Measurements from ENCODE around the gene GPR32. TPM values are rescaled to one million over a fixed set of nuclear protein-coding genes. Genes with fewer than 3 reads are reported as not detected.

GPR32 gene
- total and polyA plus RNA-seq, 10 of the 15 experiments (the other 5 are each of a cell fraction or from before 2014, with no cell fraction given) = not detected

- BruUV-seq (replicated peaks) = no TSS peak
- Histone ChIP-seq H3K79me2 (ENCODE audit: control insufficient read depth, insufficient read depth, low read length) (peaks cover 4% of the 10 kb centered on the region), H3K36me3 (ENCODE audit: control insufficient read depth in 2 of 2, insufficient read depth in 2 of 2, low read length in 1 of 2) (no peaks in the 10 kb centered on the region), H3K9ac (ENCODE audit: control insufficient read depth, insufficient read depth, low read length) (no peak overlapping the region; the same call in 1 of the 2 replicates), H3K4me3 (no peak overlapping the region), H4K20me1 (ENCODE audit: control insufficient read depth, insufficient read depth) (no peaks in the 10 kb centered on the region), H3K27me3 (replicated peaks in 1 of 2; ENCODE audit: control insufficient read depth in 2 of 2, insufficient read depth in 2 of 2, low read length in 1 of 2) (no peaks in the 10 kb centered on the region), H3K9me3 (replicated peaks; ENCODE audit: control insufficient read depth, insufficient read depth, low read length) (no peaks in the 10 kb centered on the region), H3K4me1 (ENCODE audit: control insufficient read depth, insufficient read depth, low read length) (peaks cover 36% of the 10 kb centered on the region), H2AFZ (ENCODE audit: control insufficient read depth, low read depth, low read length) (peak overlapping the region; percentile 67), H3K4me2 (ENCODE audit: control insufficient read depth, insufficient read depth) (peak overlapping the region; percentile 26; the same call in 1 of the 2 replicates), H3K27ac (ENCODE audit: control insufficient read depth, insufficient read depth) (peak overlapping the region; percentile 41; the same call in 1 of the 2 replicates)
- in situ Hi-C loops (cut with MboI) (no loop called here), intact Hi-C loops (cut with micrococcal nuclease; ENCODE audit: unreplicated experiment) (no loop called here)
- RAD21 ChIA-PET (ENCODE audit: unreplicated experiment) = interaction anchor here (0.7 to 2.4 kb wide), 7 partner anchors 17 to 492 kb away, joined by 3 to 11 read pairs (median 5); partner anchors contain the start of gene KCNC3
- ATAC-seq = no peak
- TF ChIP-seq ELK1 (IDR thresholded peaks at IDR 0.05; ENCODE audit: low read depth, low read length) (no peak), SREBF2 (IDR thresholded peaks at IDR 0.05; ENCODE audit: low read length) (no peak), IRF4 (IDR thresholded peaks at IDR 0.05; ENCODE audit: low read depth, low read length) (no peak), KDM1A (IDR thresholded peaks at IDR 0.05; ENCODE audit: borderline replicate concordance) (no peak), ZNF274 (IDR thresholded peaks at IDR 0.05; ENCODE audit: insufficient read depth, insufficient read length) (no peak), SIN3A (IDR thresholded peaks at IDR 0.05; ENCODE audit: low read depth, low read length) (no peak), IKZF1 (conservative IDR thresholded peaks at IDR 0.05) (peak; percentile 2; the same call in 1 of the 2 replicates), YY1 (IDR thresholded peaks at IDR 0.05; ENCODE audit: low read depth, low read length) (no peak), HDGF (IDR thresholded peaks at IDR 0.05) (peak; percentile 90), CEBPB (IDR thresholded peaks at IDR 0.05; ENCODE audit: borderline replicate concordance in 1 of 2, low read depth in 2 of 2, low read length in 2 of 2) (no peak), NFIC (IDR thresholded peaks at IDR 0.05; ENCODE audit: low read depth, low read length) (no peak), NR2C1 (IDR thresholded peaks at IDR 0.05) (no peak), ATF2 (IDR thresholded peaks at IDR 0.05; ENCODE audit: low read length) (no peak)
- TF ChIP-seq, protein P1, sequence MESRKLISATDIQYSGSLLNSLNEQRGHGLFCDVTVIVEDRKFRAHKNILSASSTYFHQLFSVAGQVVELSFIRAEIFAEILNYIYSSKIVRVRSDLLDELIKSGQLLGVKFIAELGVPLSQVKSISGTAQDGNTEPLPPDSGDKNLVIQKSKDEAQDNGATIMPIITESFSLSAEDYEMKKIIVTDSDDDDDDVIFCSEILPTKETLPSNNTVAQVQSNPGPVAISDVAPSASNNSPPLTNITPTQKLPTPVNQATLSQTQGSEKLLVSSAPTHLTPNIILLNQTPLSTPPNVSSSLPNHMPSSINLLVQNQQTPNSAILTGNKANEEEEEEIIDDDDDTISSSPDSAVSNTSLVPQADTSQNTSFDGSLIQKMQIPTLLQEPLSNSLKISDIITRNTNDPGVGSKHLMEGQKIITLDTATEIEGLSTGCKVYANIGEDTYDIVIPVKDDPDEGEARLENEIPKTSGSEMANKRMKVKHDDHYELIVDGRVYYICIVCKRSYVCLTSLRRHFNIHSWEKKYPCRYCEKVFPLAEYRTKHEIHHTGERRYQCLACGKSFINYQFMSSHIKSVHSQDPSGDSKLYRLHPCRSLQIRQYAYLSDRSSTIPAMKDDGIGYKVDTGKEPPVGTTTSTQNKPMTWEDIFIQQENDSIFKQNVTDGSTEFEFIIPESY (IDR thresholded peaks at IDR 0.05) = no peak
- SMC1A ChIA-PET (ENCODE audit: uncharacterized antibody, unreplicated experiment) = interaction anchor here (0.5 to 4.6 kb wide), 4 partner anchors 27 to 101 kb away, joined by 3 to 16 read pairs (median 6); no protein-coding TSS in a partner anchor
- peak; percentile 78 for FAIRE-seq
- CTCF ChIA-PET = interaction anchor here (1.2 to 1.5 kb wide), 2 partner anchors 9 to 16 kb away, joined by 4 read pairs; no protein-coding TSS in a partner anchor
- WGBS (ENCODE audit: insufficient coverage, insufficient replicate concordance, low lambda C conversion rate, missing lambda C conversion rate) = 76% methylated on average over 4 of the region's 4 CpGs
- POLR2A ChIA-PET = interaction anchor here (0.6 to 2.9 kb wide), 5 partner anchors 16 to 505 kb away, joined by 3 to 19 read pairs (median 4); no protein-coding TSS in a partner anchor
- DNase-seq (ENCODE audit: low read depth, low spot score) = no peak
Measured at GRCh38 chr19:50821248-50821612, 51.0 kb downstream of the GPR32 start.

All from GM12878 (cell line).